Stimulated activated CD4-positive, alpha-beta T cell treated with anti-CD3 and anti-CD28 coated beads, Interleukin-4, amount 100 ng/mL, for 48 hours (primary cell): ENCODE results near the gene SMAD7.

Source experiments
- DNase-seq, 2 donors: peaks; one replicate each; pipeline ENCODE4 v3.0.0-alpha.2; 2020; ENCODE audit warnings: low read depth in 2 of 2

The SMAD7 gene, protein sequence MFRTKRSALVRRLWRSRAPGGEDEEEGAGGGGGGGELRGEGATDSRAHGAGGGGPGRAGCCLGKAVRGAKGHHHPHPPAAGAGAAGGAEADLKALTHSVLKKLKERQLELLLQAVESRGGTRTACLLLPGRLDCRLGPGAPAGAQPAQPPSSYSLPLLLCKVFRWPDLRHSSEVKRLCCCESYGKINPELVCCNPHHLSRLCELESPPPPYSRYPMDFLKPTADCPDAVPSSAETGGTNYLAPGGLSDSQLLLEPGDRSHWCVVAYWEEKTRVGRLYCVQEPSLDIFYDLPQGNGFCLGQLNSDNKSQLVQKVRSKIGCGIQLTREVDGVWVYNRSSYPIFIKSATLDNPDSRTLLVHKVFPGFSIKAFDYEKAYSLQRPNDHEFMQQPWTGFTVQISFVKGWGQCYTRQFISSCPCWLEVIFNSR

GRCh38 chr18:48950536-48951447 lies at the start of gene SMAD7:
TSS of gene SMAD7 (minus strand) at chr18:48950965. CDS start at chr18:48950424, 541 bp downstream.
- DNase-seq: no peak

GRCh38 chr18:48999569-48999968 lies 48.8 kb upstream of the SMAD7 start:
- DNase-seq: no peak

DNA sequence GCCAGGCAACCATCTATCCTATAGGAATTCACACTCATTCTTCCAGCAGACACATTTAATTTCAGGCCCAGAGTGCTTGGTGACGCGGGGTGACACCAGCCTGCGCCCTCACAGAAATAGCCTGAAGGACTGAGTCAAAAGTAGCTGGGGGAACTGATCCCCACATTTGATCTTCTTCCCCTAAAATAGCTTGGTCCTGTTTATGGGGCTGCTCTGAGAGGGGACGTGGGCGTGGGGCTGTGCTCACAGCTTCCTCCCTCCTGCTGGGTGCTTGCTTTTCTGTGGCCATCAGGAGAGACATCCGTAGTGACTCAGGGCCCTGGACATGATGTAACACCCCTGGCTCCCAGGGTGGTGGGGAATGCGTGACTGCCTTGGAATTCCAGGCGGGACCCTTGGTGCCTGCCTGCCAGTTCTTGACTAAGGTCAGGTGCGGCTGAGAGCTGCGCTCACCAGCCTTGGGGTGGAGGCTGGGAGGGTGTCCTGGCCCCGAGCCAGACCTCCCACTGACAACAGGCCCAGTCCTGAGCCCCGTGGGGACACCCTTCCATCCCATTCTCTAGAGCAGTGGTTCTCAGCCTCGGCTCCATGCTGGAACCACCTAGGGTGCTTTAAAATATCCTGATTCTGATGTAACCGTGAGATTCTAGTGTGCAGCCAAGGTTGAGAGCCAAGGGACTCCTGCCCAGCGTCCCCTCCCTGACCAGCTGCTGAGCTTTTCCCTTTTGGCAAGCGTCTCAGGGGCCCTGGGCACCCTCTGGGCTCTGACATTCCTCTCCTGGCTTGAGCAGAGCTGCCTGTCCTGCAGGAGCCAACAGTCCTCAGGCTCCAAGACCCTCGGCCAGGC lies 47.4 kb upstream of the SMAD7 start:
- DNase-seq: no peak

- DNase-seq: no peak
Observed at GRCh38 chr18:48997681-48997984, 46.9 kb upstream of the SMAD7 start.

DNA sequence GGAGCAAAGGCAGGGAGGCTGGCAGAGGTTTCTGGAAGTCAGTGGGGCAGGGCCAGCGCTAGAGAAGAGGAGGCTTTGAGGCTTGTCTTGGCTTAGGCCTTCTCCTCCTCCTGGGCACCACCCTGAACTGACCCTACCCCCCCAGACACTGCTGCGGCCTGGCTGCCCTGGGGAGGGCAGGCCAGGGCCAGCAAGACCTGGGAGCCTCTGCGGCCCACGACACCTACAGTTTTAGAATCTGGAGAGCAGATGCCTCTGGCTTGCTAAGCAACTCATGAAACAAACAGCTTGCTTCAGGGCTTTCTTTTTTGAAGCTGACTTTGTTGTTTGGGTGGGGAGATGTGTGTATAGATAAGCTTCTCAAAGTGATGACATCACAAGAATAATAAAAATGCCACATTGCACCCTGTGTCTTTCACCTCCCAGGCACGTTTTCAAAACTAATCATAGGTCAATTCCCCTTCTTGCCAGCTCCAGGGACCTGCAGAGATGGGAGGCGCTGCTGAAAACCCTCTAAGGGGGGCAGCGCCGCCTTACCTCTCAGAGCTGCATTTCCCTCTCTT lies 46.2 kb upstream of the SMAD7 start:
- no peak for DNase-seq

DNA sequence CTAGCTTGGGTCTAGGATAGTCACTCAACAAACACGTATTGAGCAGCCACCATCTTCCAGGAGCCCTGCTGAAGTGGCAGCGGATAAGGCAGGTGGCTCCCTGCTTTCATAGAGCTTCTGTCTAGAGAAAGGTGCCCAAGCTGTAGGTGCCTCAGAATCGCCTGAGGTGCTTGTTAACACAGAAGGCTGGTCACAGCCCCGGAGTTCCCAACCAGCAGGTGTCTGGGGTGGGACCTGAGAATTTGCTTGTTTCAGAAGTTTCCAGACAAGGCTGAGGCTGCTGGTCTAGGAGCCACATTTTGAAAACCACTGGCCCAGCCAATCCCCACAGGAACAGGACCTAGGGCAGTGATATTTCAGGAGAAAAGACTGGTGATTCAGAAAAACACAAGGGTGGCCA lies 45.3 kb upstream of the SMAD7 start:
- DNase-seq: no peak

GRCh38 chr18:48994926-48995835 lies 44.4 kb upstream of the SMAD7 start:
- DNase-seq: no peak

DNA sequence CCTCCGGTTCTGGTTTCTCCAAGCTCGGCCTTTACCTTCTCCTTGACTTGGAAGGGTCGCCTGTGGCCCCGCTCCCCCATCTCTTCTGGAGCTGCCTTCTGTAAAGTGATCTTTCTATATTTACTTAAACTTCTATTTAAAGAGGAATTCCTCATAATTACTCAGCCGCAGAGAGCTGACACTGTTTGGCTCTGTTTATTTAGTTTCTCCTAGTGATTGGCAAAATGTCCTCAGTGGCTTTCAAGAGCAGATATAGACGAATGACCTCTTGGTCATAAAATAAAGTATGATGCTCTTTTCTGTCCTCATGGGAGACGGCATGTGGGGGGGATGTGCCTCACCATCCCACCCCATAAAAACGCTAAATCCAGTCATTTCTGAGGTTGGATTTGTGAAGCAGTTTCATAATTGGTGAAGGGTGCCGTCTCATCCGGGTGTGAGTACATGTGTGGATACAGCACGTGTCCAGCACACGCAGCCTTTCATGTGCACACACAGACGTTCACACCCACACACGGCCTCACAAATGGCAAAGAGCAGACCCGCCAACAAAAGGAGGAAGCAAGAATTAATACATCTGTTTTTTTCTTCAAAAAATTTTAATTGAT lies 43.4 kb upstream of the SMAD7 start:
- no peak for DNase-seq

GRCh38 chr18:48993586-48993985 lies 42.8 kb upstream of the SMAD7 start:
- no peak for DNase-seq

DNA sequence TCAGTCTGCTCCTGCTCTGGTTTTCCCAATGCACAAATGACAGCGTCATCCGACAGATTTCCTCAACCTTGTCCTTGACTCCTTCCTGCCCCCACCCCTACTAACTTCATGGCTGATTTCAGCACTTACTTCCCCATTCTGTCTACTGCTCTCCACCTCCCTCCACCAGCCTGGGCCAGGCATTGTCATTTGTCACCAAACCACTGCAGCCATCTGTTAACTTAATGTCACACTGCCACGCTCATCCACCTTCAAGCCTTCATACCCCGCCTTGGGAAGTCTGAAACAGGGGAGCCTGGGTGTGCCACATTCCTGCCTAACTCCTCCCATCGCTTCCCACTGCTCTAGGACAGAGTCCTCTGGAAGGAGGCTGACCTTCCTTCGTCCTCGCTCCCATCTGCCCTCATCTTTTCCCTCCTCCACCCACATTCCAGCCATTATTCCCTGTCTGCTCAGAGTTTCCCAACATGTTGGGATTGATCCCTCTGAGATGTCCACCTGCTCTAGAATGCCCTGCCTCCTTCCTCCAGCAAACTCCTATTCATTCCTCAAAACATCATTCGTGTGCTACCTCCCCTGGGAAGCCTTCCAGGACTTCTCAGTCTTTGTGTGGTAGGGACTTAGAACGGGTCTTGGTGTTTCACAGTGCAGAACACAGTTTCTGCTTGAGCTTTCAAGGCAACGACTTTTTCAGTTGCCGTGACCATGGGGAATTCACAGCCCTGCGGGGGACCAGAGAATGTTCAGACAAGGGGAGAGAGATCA lies 42.2 kb upstream of the SMAD7 start:
- no peak for DNase-seq

GRCh38 chr18:48992133-48992532 lies 41.4 kb upstream of the SMAD7 start:
- no peak for DNase-seq

- DNase-seq: no peak
Observed at GRCh38 chr18:48991676-48992075, 40.9 kb upstream of the SMAD7 start.

DNA sequence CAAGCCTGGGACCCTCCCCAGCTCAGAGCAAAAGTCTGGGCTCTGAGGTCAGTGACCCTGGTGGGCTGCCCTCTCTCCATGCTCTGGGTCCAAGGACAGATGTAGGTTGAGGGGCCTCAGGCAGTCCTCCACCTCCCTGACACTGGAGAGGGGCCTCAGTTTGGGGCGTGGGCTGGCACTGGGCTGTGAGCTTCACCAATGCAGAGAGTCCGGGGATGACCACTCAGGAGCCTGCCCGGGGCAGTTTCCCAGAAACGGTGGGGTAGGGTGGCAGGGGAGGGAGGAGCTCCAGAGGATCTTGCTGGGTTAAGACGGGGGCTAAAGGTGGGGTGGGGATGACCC lies 40.5 kb upstream of the SMAD7 start:
- no peak for DNase-seq

- no peak for DNase-seq
Observed at GRCh38 chr18:48990481-48991318, 39.9 kb upstream of the SMAD7 start.

GRCh38 chr18:48989304-48990303 lies 38.8 kb upstream of the SMAD7 start:
- DNase-seq: no peak

- no peak for DNase-seq
Observed at GRCh38 chr18:48988508-48989303, 37.9 kb upstream of the SMAD7 start.

GRCh38 chr18:48987821-48988220 lies 37.1 kb upstream of the SMAD7 start:
- no peak for DNase-seq
